ENCODE data around the gene ZNF135. TPM values are rescaled to one million over a fixed set of nuclear protein-coding genes. Genes with fewer than 3 reads are reported as not detected.

Gene ZNF135
- total and polyA plus RNA-seq, 2 experiments from 2014 or later, result 4.8 to 10.3 TPM

DNA sequence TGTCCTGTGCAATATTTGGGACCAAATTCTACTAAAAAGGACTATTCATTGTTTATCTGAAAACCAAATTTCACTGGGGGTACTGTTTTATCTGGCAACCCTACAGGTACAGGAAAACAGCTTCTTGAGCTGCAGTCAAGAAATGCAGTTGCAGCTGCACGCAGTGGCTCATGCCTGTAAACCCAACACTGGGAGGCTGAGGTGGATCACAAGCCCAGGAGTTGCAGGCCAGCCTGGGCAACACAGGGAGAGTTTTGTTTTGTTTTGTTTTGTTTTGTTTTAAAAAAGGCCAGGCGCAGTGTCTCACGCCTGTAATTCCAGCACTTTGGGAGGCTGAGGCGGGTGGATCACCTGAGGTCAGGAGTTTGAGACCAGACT lies 36.8 kb upstream of the ZNF135 start (continued):
- TF ChIP-seq ZNF462 (CRISPR knock-in tag; IDR thresholded peaks at IDR 0.05) (no peak), ZNF114 (CRISPR knock-in tag; IDR thresholded peaks at IDR 0.05) (no peak), ZNF331 (CRISPR knock-in tag; IDR thresholded peaks at IDR 0.05; ENCODE audit: low read depth) (no peak), EZH2phosphoT487 (IDR thresholded peaks at IDR 0.05; ENCODE audit: unreplicated experiment) (no peak)

- Mint-ChIP-seq H3K4me3 (no peak overlapping the region), H3K27me3 (ENCODE audit: insufficient read depth, low read depth, poor library complexity) (peaks cover 16% of the 10 kb centered on the region), H3K9me3 (peaks cover 93% of the 10 kb centered on the region), H3K36me3 (ENCODE audit: low read depth) (peaks cover 34% of the 10 kb centered on the region), H3K27ac (no peak overlapping the region), H3K4me1 (no peaks in the 10 kb centered on the region)
- no peak overlapping the region for H3K27ac ChIP-seq (ENCODE audit: low read depth)
- no peaks in the 10 kb centered on the region for H3F3A ChIP-seq (replicated peaks; ENCODE audit: low read depth)
- no peak overlapping the region for H3K4me2 ChIP-seq
- H2AFZ ChIP-seq, result no peak overlapping the region
- no peak for ATAC-seq
- no peak overlapping the region for H3K4me3 ChIP-seq
- no peak for DNase-seq (ENCODE audit: low spot score)
- no peaks in the 10 kb centered on the region for H3K79me2 ChIP-seq (replicated peaks; ENCODE audit: insufficient read depth)
- H3K27me3 ChIP-seq (ENCODE audit: insufficient read depth), result no peaks in the 10 kb centered on the region
- no peaks in the 10 kb centered on the region for H3K4me1 ChIP-seq (ENCODE audit: insufficient read depth)
- H3K36me3 ChIP-seq (ENCODE audit: insufficient read depth), result no peaks in the 10 kb centered on the region
- H4K20me1 ChIP-seq (replicated peaks; ENCODE audit: insufficient read depth), result no peaks in the 10 kb centered on the region
- 0 out of 2 replicates have a peak, but pooled peaks cover 3% of the 10 kb centered on the region for H3K9me2 ChIP-seq (ENCODE audit: insufficient read depth)
- no peak for TF ChIP-seq CREB1 (CRISPR knock-in tag; IDR thresholded peaks at IDR 0.05; ENCODE audit: low read depth)
- TF ChIP-seq STAT1 (IDR thresholded peaks at IDR 0.05; ENCODE audit: unreplicated experiment), result no peak
- TF ChIP-seq CTCF (conservative IDR thresholded peaks at IDR 0.05; ENCODE audit: low read depth in 2 of 2), result no peak
- no peak for TF ChIP-seq ZNF114 (CRISPR knock-in tag; IDR thresholded peaks at IDR 0.05)
- TF ChIP-seq ZNF331 (CRISPR knock-in tag; IDR thresholded peaks at IDR 0.05; ENCODE audit: low read depth), result no peak
- TF ChIP-seq ZNF462 (CRISPR knock-in tag; IDR thresholded peaks at IDR 0.05), result no peak
- TF ChIP-seq EZH2 (IDR thresholded peaks at IDR 0.05; ENCODE audit: low read depth, unreplicated experiment), result no peak
These were observed 34.4 kb upstream of the ZNF135 start for GRCh38 chr19:58024661-58025060.
